OCI-LY1 (cell line): ENCODE data around the gene CFAP46.

ENCODE experiments used
- H2AFZ ChIP-seq: fragments of 200-600 bp; sonication (generic), shearing (Covaris generic); 2 replicates; pipeline ENCODE4 v1.6.0; 2014; ENCODE audit warnings: antibody characterized with exemption, mild to moderate bottlenecking, low read length
- H3F3A ChIP-seq: fragments of 200-600 bp; sonication (generic), shearing (Covaris generic); 2 replicates; pipeline ENCODE4 v1.6.0; 2014; ENCODE audit warnings: mild to moderate bottlenecking, antibody characterized with exemption, low read length, moderate library complexity; ENCODE audit not compliant: insufficient read depth
- H3K27ac ChIP-seq: fragments of 200-600 bp; sonication (generic); 2 replicates; pipeline ENCODE4 v1.5.1; 2014; ENCODE audit warnings: low read length, mixed run types, mild to moderate bottlenecking, low read depth; ENCODE audit not compliant: poor library complexity, severe bottlenecking
- H3K27me3 ChIP-seq: fragments of 200-600 bp; sonication (generic); 2 replicates; pipeline ENCODE4 v1.6.0; 2014; ENCODE audit warnings: antibody characterized with exemption, mild to moderate bottlenecking, low read length, moderate library complexity; ENCODE audit not compliant: insufficient read depth
- H3K36me3 ChIP-seq: fragments of 200-600 bp; sonication (generic); 2 replicates; pipeline ENCODE4 v1.6.1; 2014; ENCODE audit warnings: mild to moderate bottlenecking, antibody characterized with exemption, low read length, moderate library complexity, mixed read lengths; ENCODE audit not compliant: insufficient read depth
- H3K4me1 ChIP-seq: fragments of 200-600 bp; sonication (generic); 2 replicates; pipeline ENCODE4 v1.5.1; 2014; ENCODE audit warnings: mild to moderate bottlenecking, low read length, moderate library complexity; ENCODE audit not compliant: insufficient read depth, severe bottlenecking
- H3K4me2 ChIP-seq: fragments of 200-600 bp; sonication (generic), shearing (Covaris generic); 2 replicates; pipeline ENCODE4 v1.6.1; 2014; ENCODE audit warnings: low read length
- H3K4me3 ChIP-seq: fragments of 200-600 bp; sonication (generic); 2 replicates; pipeline ENCODE4 v1.5.1; 2014; ENCODE audit warnings: low read length, low read depth, mild to moderate bottlenecking, mixed read lengths; ENCODE audit not compliant: poor library complexity, severe bottlenecking
- H3K79me2 ChIP-seq: fragments of 200-600 bp; shearing (Covaris generic); 2 replicates; pipeline ENCODE4 v1.6.1; 2016; ENCODE audit warnings: mixed run types, low read length, mixed read lengths; ENCODE audit not compliant: insufficient read depth
- H3K9ac ChIP-seq: fragments of 200-600 bp; sonication (generic), shearing (Covaris generic); 2 replicates; pipeline ENCODE4 v1.6.1; 2014; ENCODE audit warnings: mild to moderate bottlenecking, low read length, mixed read lengths
- H3K9me2 ChIP-seq: fragments of 200-600 bp; sonication (generic), shearing (Covaris generic); 2 replicates; pipeline ENCODE4 v1.6.1; 2014; ENCODE audit warnings: low read depth, mild to moderate bottlenecking, low read length, mixed read lengths
- H3K9me3 ChIP-seq: fragments of 200-600 bp; shearing (Covaris generic); 2 replicates; pipeline ENCODE4 v1.6.1; 2014; ENCODE audit warnings: low read length, mixed read lengths
- H4K20me1 ChIP-seq: fragments of 200-600 bp; sonication (generic), shearing (Covaris generic); 2 replicates; pipeline ENCODE4 v1.6.0; 2016; ENCODE audit warnings: mild to moderate bottlenecking, low read length; ENCODE audit not compliant: insufficient read depth
- EZH2 ChIP-seq: fragments of 200-600 bp; sonication (generic), shearing (Covaris generic); IDR thresholded peaks from 2 replicates; pipeline ENCODE4 v1.8.0; 2017; ENCODE audit warnings: borderline replicate concordance, mixed run types, mild to moderate bottlenecking, antibody characterized with exemption, low read length, moderate library complexity, mixed read lengths
- TF ChIP-seq, protein P1 (sequence below): fragments of 200-600 bp; sonication (generic), shearing (Covaris generic); IDR thresholded peaks from 2 replicates; pipeline ENCODE4 v1.5.1; 2017; ENCODE audit warnings: mild to moderate bottlenecking, antibody characterized with exemption, low read length, moderate library complexity, mixed read lengths

CFAP46 gene

DNA sequence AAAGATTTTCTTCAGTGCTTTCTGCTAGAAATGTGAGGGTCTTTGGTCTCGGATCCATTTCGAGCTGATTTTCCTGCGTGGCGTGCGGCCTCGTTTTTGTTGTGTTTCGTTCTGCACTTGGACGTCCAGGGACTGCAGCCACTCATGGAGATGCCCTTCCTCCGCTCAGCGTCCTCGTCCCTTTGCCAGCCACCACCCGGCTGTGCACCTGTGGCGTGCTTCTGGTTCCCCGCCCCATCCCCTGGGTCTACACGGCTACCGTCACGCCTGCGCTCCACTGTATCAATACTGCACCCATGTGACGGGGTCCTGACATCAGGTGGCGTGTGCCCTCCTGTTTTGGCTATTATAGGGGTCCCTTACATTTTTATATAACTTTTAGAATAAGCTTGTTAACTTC is 113.7 kb downstream of the CFAP46 start:
- no peak overlapping the region for H2AFZ ChIP-seq
- TF ChIP-seq EZH2, result no peak
- TF ChIP-seq, protein P1, sequence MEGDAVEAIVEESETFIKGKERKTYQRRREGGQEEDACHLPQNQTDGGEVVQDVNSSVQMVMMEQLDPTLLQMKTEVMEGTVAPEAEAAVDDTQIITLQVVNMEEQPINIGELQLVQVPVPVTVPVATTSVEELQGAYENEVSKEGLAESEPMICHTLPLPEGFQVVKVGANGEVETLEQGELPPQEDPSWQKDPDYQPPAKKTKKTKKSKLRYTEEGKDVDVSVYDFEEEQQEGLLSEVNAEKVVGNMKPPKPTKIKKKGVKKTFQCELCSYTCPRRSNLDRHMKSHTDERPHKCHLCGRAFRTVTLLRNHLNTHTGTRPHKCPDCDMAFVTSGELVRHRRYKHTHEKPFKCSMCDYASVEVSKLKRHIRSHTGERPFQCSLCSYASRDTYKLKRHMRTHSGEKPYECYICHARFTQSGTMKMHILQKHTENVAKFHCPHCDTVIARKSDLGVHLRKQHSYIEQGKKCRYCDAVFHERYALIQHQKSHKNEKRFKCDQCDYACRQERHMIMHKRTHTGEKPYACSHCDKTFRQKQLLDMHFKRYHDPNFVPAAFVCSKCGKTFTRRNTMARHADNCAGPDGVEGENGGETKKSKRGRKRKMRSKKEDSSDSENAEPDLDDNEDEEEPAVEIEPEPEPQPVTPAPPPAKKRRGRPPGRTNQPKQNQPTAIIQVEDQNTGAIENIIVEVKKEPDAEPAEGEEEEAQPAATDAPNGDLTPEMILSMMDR, result no peak
- no peaks in the 10 kb centered on the region for H3K27me3 ChIP-seq
- H3K79me2 ChIP-seq, result no peaks in the 10 kb centered on the region
- no peaks in the 10 kb centered on the region for H3K36me3 ChIP-seq
- no peaks in the 10 kb centered on the region for H4K20me1 ChIP-seq
- H3K4me1 ChIP-seq, result no peaks in the 10 kb centered on the region
- no peak overlapping the region for H3K4me2 ChIP-seq
- H3K4me3 ChIP-seq, result no peak overlapping the region
- H3K9me2 ChIP-seq, result no peaks in the 10 kb centered on the region
- H3F3A ChIP-seq, result no peaks in the 10 kb centered on the region
- no peaks in the 10 kb centered on the region for H3K9me3 ChIP-seq
- no peak overlapping the region for H3K27ac ChIP-seq
- no peak overlapping the region for H3K9ac ChIP-seq

DNA sequence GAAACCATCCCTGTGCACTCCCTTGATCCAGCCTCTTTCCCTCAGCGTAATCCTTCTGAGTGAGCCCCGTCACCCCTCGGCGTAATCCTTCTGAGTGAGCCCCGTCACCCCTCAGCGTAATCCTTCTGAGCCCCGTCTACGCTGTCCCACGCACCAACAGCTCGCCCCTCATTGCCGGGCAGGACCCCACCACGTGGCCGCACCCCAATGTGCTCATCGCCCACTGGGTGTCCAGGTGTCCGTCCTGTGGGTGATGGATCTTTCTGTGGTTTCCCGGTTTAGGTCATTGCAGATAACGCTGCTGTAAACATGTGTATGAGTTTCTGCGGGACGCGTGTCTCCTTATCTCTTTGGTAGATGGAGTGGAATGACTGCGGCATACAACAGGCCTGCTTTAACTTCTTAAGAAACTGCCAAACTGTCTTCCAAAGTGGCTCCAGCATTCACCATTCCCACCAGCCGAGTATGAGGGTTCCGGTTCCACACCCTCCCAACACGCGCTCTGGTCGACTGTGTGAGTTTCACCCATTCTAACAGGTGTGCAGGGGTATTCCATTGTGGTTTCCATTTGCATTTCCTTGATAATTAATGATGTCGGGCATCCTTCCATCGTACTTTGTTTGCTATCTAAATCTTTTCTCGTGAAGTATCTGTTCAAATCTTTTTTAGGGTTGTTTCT is 114.4 kb downstream of the CFAP46 start:
- Histone ChIP-seq H3K4me2 (no peak overlapping the region), H3K4me1 (no peaks in the 10 kb centered on the region)

DNA sequence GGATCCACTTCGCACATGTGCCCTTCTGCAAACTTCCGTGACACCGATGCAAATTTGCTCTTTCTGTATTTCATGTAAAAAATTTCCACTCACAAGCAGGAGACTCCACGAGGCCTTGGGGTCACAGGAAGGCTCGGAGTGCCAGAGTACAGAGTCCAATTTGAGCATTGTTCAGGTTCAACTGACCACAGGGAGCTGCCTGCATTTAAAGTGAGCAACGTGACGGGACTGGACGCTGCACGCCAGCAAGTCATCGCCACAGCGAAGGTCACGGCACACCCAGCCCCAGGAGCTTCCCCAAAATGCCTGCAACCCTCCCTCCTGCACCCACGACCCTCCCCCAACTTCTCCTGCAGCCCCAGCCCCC is 115.0 kb downstream of the CFAP46 start:
- Histone ChIP-seq H3K9me3 (no peaks in the 10 kb centered on the region), H3F3A (no peaks in the 10 kb centered on the region), H3K4me1 (no peaks in the 10 kb centered on the region), H3K4me2 (no peak overlapping the region), H3K27me3 (no peaks in the 10 kb centered on the region), H3K4me3 (no peak overlapping the region), H3K9me2 (no peaks in the 10 kb centered on the region), H3K36me3 (no peaks in the 10 kb centered on the region), H4K20me1 (no peaks in the 10 kb centered on the region), H3K27ac (no peak overlapping the region), H3K79me2 (no peaks in the 10 kb centered on the region), H2AFZ (no peak overlapping the region), H3K9ac (no peak overlapping the region)
- TF ChIP-seq, protein P1, result no peak
- TF ChIP-seq EZH2, result no peak

More for the DNA sequence above, 114.4 kb downstream of the CFAP46 start:
- Histone ChIP-seq H3F3A (no peaks in the 10 kb centered on the region), H3K9me2 (no peaks in the 10 kb centered on the region), H3K9me3 (no peaks in the 10 kb centered on the region), H2AFZ (no peak overlapping the region), H3K9ac (no peak overlapping the region), H3K27ac (no peak overlapping the region), H3K79me2 (no peaks in the 10 kb centered on the region), H3K36me3 (no peaks in the 10 kb centered on the region), H4K20me1 (no peaks in the 10 kb centered on the region), H3K4me3 (no peak overlapping the region), H3K27me3 (no peaks in the 10 kb centered on the region)
- TF ChIP-seq, protein P1, result no peak
- TF ChIP-seq EZH2, result no peak
